HG03064 (cell line): Measurements from ENCODE around the gene SEC61G.
A peak's percentile ranks its signal among the peaks of the same experiment; 100 is the strongest.

Experiments used
- ATAC-seq: cut with Tn5 transposase; IDR thresholded peaks from one replicate; pipeline ENCODE4 v1.9.1; 2021; ENCODE audit warnings: low read depth; ENCODE audit not compliant: unreplicated experiment

Gene SEC61G

GRCh38 chr7:54758702-54759592 is at the start of gene SEC61G:
SEC61G (minus strand) TSS chr7:54759211; CDS start chr7:54757588, 1,623 bp downstream.
- ATAC-seq: peak; percentile 94

DNA sequence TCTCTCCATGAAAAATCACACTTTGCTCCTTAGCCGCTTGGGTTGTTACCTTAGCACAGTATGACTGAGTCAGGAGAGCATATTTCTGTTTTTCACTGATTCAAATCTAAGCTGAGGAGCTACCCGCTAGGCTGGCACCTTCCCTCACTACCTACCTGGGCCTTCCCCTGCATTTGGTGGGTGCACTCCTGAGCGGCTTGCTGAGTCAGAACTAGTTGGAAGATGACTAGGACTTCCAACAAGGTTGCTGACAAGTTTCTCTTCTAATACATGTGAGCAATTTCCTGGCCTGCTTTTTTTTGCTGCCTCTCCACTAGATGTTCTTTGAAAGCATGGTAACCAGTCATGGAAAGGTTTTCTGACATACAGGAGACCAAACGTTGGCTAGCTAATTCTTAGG is 43.8 kb upstream of the SEC61G start:
- ATAC-seq: no peak

GRCh38 chr7:54802114-54802513 is 43.1 kb upstream of the SEC61G start:
- no peak for ATAC-seq

GRCh38 chr7:54799792-54800191 is 40.8 kb upstream of the SEC61G start:
- ATAC-seq: no peak

- ATAC-seq: no peak
Measured at GRCh38 chr7:54798530-54798929, 39.5 kb upstream of the SEC61G start.

- no peak for ATAC-seq
Measured at GRCh38 chr7:54796853-54797252, 37.8 kb upstream of the SEC61G start.

- ATAC-seq: no peak
Measured at GRCh38 chr7:54796150-54796549, 37.1 kb upstream of the SEC61G start.

DNA sequence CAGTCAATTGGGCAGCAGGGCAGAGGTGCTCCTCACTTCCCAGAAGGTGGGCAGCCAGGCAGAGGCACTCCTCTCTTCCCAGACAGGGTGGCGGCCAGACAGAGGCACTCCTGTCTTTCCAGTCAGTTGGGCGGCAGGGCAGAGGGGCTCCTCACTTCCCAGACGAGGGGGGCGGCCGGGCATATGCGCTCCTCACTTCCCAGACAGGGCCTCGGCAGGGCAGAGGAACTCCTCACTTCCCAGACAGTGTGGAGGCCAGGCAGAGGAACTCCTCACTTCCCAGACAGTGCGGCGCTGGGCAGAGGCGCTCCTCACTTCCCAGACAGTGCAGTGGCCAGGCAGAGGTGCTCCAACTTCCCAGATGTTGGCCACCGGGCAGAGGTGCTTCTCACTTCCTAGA is 33.4 kb upstream of the SEC61G start:
- no peak for ATAC-seq

- ATAC-seq: peak; percentile 64
Measured at GRCh38 chr7:54788664-54789063, 29.7 kb upstream of the SEC61G start.

DNA sequence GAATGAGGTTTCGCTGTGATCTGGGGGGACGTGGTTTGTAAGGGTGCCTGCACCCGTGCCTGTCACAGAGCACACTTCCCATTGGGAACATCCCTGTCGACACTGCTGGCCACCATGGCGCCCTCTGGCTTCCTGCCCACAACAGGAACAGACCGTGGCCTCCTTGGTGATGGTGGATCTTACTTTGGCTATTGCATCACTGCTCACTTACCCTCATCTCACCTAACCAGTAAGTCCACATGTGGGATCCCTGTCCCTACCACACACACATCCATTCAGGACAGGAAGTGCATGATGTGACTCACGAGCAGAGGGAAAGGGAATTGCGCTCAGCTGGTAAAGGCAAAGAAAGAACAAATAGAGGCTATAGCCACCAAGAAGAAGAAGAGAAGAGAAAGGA is 26.2 kb upstream of the SEC61G start:
- ATAC-seq: no peak

DNA sequence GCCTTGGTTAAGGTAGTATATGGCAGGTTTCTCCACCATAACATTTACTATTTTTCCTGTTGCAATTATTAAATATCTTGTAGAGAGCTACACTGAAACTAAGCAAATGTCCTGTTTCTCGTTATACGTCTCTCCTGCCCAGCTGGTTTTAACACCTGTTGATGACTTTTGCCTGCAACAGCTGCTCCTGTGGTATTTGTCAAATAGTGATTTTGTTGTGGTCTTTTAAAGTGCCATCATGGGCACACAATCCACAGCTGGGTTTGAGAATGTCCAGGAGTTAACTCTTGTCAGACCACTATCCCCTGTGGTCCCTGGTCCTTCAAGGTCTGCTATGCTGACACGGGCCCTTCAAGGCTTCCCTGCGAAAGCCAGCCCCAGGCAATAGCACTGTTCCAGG is 24.9 kb upstream of the SEC61G start:
- ATAC-seq: no peak

DNA sequence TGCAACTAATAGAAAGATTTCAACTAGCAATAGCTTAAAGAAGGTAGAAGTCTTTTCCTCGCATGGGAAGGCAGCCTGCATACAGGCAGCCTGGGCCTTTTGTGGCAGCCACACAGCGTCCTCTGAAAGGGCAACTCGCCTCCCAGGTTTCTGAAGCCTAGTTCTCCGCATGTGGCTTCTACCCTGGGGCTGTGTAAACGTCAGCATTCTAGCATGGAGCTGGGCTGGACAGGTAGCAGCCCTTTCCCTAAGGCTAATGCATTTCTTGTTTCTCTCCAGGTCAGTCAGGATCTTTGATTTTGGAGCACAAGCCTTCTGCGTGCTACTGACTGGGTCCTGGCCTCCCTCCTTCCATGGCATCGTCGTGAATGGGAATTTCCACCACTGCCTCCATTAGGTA is 23.8 kb upstream of the SEC61G start:
- ATAC-seq: no peak

- no peak for ATAC-seq
Measured at GRCh38 chr7:54782314-54782713, 23.3 kb upstream of the SEC61G start.

- no peak for ATAC-seq
Measured at GRCh38 chr7:54781134-54781920, 22.3 kb upstream of the SEC61G start.

DNA sequence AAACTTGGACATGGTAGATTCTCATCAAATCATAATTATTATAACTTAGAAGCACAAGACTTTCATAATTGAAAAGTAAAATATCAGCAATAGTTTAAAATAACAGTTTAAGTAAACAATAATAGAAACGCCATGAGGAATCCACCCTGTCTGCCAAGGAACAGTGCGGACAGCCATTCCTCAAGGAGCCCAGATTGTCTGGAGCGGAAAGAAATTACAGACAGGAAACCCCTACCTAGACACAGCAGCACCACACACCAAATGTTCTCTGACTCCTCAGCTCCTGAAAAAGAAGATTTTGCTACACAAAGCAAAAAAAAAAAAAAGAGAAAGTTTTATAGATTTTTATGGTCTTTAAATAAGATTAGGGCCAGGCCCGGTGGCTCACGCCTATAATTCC is 21.5 kb upstream of the SEC61G start:
- no peak for ATAC-seq

DNA sequence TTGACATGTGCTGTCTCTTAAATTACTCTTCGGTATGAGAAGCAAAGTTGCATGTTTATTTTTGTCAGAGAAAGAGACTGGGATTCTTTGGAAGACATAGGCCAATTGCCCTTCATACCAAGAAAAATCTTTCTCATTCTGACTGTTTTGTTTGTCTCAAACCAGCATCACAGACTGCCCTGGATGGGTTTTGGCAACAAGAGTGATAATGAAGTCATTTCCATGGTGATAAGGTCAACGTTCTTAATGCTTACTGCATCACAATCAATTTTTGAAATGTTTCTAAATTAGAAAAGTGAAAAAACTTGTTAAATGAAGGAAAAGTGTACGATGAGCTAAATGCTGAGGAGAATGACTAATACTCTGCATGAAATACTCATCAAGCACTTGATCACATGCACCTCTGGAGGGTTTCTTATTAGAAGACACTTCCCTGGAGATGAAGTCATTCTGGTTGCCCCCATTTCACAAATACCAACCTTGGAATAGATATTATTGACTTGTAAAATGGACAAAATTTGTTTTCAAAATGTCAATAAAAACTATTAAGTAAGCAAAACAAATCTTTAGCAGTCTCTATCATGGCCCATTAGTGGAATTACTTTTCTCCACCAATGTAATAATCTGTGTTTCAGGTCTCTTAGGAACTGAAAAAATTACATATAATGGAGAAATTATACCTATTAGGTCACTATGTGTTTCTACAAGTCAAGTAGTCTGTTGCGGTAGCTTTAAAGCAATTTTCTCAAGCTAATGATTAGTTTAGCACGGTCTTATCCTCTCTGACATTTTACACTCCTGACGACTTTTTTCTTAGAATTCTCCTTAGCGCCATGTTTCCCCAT is 19.9 kb upstream of the SEC61G start:
- ATAC-seq: no peak

GRCh38 chr7:54778166-54778565 is 19.2 kb upstream of the SEC61G start:
- no peak for ATAC-seq

- no peak for ATAC-seq
Measured at GRCh38 chr7:54774785-54775740, 16.1 kb upstream of the SEC61G start.

DNA sequence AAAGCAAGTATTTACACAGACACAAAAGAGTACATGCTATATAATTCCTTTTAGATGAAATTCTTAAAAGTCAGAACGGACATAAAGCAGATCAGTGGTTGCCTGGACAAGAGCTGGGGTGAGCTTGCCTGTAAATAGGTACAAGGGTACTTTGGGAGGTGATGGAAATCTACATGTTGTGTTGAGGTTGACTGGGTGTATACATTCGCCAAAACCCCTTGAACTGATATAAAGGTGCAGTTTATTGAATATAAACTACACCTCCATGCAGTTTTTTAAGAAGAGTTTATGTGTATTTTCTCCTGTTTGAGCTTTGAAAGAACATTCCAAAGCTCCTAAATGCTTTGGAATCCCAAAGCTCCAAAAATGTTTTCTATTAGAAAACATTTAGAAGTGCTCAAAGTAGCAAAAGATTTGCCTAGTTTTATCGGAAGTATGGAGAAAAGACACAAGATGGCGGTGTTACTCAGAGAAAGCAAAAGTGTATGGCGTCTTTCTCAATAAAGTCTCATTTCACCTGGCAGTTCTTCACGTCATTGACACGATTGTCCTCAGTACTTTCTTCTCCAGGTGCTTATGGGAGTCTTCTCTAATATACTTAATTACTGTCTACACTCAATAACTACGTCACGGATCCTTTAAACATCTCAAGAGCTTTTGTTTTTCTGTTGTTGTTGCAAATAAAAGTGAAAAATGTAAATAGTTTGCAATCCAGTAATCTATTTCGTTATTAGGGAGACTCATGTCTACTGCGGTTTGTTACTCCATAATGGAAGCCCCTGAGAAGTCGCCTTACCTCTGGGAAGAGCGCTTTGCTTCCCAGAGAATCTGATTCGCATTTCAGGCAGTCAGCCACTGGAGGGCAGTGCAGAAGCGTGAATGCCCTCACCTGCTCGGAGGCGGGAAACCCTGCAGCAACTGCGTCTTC is 14.7 kb upstream of the SEC61G start:
- ATAC-seq: peak; percentile 90
